Fibroblast of pulmonary artery (primary cell): ENCODE measurements around the gene INCA1.

Experiments used
- DNase-seq: peaks from one replicate; pipeline ENCODE4 v3.0.0-alpha.2; 2010; ENCODE audit warnings: low read depth
- H3K4me3 ChIP-seq: replicated peaks from 2 replicates; pipeline ENCODE4 v1.5.1; 2011; ENCODE audit warnings: low read depth, mild to moderate bottlenecking, control low read depth, low read length, moderate library complexity
- CTCF ChIP-seq: IDR thresholded peaks from 2 replicates; pipeline ENCODE4 v1.5.1; 2011; ENCODE audit warnings: mild to moderate bottlenecking, control low read depth, low read length, inconsistent platforms; ENCODE audit errors: missing control alignments

The INCA1 gene

GRCh38 chr17:4948931-4949320 is 48.4 kb downstream of the INCA1 start:
- DNase-seq: peak; percentile 89
- no peak for TF ChIP-seq CTCF
- peak overlapping the region; percentile 95 for H3K4me3 ChIP-seq

- TF ChIP-seq CTCF: no peak
- peak within 1 kb of the TSS; percentile 95 for H3K4me3 ChIP-seq
- DNase-seq: peak; percentile 96
Measured at GRCh38 chr17:4948166-4948930, 49.0 kb downstream of the INCA1 start, which contains the start of gene PFN1. PFN1 (minus strand) TSS chr17:4948530; CDS start chr17:4948394, 136 bp downstream.

DNA sequence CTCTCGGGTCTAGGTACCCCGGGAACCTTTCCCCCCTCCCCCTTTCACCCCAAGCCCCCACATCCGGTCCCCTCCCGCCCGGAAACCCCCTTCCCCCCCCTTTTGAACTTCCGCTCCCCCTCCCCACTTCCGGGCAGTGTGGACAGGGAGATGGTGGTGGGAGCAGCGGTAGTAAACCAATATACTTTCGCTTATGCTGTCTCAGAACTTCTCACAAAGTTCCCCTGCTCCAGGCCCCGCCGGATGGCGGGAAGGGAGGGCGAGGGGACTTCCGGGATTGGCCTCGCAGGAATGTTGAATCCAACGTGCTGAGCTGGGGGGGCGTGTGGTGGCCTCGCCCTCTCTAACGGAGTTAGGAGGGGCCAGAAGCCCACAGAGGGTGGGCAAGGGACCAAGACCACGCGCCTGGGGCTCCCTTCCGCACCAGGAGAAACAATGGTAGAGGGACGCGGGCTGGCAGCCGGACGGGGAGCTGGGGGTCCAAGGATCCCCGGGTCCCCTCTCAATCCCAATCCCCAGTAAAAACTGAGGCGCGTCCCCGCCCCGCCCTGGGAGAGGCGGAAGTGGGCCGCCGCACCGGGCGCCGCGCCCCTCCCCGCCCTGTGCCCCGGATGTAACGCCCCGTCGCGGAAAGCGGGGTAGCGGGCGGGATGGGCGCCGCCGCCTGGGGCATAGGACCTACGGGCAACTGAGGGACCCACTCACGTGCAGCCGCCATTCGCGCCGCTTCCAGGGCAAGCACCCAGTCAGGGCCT is 49.7 kb downstream of the INCA1 start:
- peak; percentile 52 for DNase-seq
- no peak for TF ChIP-seq CTCF
- peak overlapping the region; percentile 95 for H3K4me3 ChIP-seq

DNA sequence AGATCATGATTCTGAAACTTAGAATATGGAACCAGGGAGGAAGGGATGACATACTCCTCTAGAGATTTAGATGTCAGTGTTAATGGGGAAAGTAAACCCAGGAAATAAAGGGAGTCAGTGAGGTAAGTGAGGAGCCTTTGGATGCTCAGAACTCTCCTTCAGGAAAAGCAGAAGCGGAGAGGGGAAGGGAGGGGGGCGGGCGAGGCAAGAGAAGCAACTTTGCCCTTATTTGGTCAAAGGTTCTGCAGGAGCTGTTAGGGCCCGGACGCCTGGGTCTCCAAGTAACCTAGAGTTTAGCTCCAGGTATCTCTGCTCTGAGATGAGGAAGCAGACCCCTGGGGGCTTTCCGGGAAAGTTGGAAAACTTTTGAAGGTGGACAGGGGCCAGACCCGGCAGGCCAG is 50.3 kb downstream of the INCA1 start:
- H3K4me3 ChIP-seq: peak overlapping the region; percentile 95
- no peak for DNase-seq

GRCh38 chr17:4946312-4946976 is 50.9 kb downstream of the INCA1 start:
- DNase-seq: no peak
- no peak for TF ChIP-seq CTCF
- peak overlapping the region; percentile 95 for H3K4me3 ChIP-seq

More for the DNA sequence above, 50.3 kb downstream of the INCA1 start:
- no peak for TF ChIP-seq CTCF

DNA sequence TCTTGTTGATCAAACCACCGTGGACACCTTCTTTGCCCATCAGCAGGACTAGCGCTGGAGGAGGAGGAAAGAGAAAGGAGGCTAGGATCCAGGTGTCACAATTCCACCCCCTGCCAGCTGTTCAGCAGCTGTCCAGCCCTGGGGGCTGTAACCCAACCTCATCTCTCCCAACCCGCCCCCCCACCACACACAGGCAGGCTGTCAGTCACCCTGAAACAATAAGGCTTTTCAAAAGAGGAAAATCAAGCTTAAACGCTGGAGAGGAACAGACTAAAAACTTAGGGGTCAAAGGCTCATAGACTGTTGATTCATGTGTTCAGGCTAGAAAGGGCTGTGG is 51.4 kb downstream of the INCA1 start:
- DNase-seq: no peak
- no peak for TF ChIP-seq CTCF
- peak overlapping the region; percentile 95 for H3K4me3 ChIP-seq
